Hepatic stellate cell (primary cell): ENCODE data around the gene GPC6.

ENCODE experiments used
- DNase-seq: peaks from one replicate; pipeline ENCODE4 v3.0.0; 2011; ENCODE audit warnings: low spot score

Gene GPC6

DNA sequence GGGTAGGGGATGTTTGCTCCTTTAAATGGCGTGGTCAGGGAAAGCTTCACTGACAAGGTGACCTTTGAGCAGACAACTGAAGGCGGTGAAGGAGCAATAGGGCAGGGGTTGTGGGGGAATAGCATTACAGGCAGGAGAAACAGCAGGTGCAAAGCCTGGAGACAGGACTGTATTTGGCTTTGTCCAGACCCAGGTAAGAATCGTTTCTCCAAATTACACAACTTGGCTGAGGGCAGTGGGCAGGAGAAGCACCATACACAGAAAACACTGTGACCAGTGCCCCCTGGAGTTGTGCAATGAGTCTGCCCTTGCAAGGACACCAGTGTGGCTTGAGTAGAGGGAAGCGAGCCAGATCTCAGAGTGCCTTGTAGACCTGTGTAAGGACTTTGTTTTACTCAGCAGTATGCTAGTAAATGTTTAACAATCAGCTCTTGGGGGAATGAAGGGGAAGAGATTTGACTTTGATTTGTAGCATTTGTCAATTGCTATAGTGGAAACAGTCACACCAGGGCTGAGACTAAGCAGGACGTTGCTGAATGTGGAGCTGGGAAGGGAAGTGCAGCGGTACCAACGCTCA is 892.8 kb downstream of the GPC6 start:
- no peak for DNase-seq

GRCh38 chr13:94120878-94121277 is 894.3 kb downstream of the GPC6 start:
- DNase-seq, result no peak

- DNase-seq, result peak; percentile 17
Measured at GRCh38 chr13:94121686-94122085, 895.1 kb downstream of the GPC6 start.

GRCh38 chr13:94122300-94122915 is 895.8 kb downstream of the GPC6 start:
- DNase-seq, result no peak

DNA sequence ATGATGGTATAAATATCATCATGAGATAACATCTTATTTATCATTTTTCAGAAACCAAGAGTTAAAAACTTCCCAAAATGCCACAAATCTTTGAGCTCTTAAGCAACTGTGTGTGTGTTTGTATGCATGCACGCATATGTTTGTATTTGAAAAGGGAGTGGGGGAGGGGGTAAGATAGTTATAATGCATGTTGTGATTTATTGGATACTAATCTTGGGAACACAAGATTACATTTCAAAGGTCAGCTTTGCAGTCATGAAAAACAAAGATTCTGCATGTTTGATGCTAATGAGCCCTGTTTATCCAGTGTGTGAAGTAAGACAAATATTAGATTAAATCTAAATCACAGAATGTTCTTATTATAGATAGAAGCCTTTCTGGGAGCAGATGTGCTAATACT is 897.0 kb downstream of the GPC6 start:
- no peak for DNase-seq

- DNase-seq, result no peak
Measured at GRCh38 chr13:94128430-94128829, 901.8 kb downstream of the GPC6 start.

DNA sequence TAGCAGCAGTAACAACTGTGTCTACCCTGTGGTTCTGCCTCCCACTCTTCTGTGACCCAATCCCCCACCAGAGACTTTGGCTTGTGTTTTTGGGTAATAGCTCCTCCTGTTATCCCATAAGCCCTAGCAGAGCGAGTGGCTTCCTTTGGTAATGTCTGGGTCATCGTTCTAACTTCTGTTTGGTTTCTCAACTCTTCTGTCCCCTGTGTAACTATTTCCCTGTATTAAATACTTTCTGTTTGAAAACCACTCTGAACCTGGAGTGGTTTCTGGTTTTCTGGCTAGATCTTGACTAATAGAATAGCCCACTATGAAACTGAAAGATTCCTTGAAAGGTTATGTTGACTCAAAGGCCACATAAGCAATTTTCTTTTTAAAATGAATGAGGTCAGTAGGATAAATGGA is 902.9 kb downstream of the GPC6 start:
- no peak for DNase-seq

- no peak for DNase-seq
Measured at GRCh38 chr13:94138831-94139230, 912.2 kb downstream of the GPC6 start.

DNA sequence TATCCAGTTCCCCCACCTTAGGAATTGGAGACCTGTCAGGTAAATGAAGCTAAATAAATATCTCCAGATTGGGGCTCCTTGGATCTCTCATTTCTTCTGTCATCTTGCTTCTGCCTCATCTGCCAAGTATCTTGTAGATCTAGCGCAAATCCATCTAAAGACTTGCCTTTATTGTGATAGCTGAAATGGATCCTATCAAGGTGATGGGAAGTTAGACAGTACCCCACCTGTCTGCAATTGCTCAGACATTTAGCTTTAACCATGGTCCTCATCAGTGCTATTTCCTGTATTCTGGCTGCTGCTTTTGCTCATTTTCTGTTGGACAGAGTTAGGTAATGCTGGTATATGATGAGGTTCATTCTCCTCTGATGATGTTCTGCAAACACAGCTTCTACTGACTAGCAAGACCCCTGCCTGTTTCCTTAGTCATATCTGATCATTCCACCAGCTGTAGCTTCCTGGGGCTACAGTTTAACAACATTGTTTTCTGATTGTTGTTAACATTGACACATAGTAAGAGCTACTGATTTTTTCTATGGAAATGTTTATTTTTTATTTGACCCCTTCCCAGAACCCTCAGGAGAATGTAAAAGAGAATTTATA is 912.9 kb downstream of the GPC6 start:
- DNase-seq, result no peak

DNA sequence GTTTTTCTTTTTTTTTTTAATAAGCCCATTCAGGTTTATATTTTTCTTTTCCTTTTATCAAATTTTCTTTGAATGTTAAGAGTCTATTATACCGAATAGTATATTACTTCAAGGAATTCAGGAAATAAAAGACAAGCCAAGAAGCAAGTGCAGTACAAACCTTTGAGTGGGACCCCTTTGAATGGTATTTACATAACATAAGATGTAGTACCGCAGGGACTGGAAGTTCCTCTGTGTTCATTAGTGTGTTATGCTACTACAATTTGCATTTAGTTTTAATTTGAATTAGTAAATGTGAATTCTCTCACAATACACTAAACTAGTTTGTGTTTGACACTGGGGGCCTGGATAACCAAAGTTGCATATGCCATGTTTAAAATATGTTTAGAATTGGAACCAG is 913.4 kb downstream of the GPC6 start:
- DNase-seq, result no peak

GRCh38 chr13:94140511-94140910 is 913.9 kb downstream of the GPC6 start:
- no peak for DNase-seq

DNA sequence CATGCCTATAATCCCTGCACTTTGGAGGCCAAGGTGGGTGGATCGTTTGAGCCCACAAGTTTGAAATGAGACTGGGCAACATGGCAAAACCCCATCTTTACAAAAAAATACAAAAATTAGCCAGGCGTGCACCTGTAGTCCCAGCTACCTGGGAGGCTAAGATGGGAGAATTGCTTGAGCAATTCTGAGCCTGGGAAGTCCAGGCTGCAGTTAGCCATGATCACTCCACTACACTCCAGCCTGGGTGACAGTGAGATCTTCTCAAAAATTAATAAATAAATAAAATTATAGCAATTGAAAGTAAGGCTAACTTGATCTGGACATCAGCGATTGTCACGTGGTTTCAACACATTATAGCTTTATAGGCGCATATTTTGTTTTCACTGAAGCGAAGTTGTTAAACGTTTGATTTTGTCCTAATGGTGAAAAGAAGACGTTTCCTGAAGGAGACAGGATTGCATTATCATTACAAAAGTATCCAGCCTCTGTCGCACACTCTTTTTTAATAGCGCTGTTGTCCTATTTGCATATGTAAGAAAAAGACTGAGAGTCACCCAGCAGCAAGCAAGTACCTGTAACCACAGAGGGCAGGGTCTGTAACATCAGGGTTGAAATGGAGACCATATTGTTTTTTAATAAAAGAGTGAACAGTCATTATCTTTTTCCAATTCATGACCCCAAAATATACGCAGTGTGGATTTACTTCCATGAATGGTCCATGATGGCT is 917.2 kb downstream of the GPC6 start:
- DNase-seq, result no peak

DNA sequence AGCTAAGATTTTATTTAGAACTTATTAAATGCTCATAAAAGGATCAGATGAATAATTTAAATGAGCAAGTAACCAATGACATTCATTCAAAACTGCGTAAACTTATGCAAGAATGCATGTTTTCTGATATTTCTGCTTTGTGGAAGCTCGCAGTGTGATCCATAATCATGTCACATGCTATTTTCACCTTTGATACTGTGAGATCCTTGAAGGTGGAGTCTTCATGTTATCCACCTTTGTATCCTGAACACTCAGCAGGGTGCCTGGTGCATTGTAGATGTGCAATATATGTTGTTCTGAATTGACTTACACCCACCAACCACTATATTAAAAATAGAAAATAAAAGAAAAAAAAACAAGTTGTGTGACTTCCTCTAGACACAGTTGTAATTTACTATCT is 919.4 kb downstream of the GPC6 start:
- DNase-seq, result no peak

- DNase-seq, result no peak
Measured at GRCh38 chr13:94153586-94153985, 927.0 kb downstream of the GPC6 start.

DNA sequence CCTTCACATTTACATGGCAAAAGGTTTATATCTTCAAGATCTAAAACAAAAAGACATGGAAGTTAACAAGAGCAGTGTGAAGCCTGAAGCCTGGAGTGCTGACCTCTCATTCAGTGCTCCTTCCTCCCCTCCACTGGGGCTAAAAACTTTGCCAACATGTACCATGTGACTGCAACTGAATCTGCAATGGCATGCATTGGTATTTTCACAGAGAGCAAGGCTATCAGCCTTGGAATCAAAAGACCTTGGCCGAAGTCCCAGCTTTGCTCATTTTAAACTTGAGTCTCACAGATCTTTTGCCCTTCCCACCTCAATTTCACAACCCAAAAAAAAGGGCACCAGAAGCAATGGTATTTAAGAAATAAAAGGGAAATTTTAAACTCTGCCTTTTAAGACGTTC is 927.8 kb downstream of the GPC6 start:
- DNase-seq, result no peak

GRCh38 chr13:94157705-94158218 is 931.2 kb downstream of the GPC6 start:
- DNase-seq, result no peak

GRCh38 chr13:94160875-94161274 is 934.3 kb downstream of the GPC6 start:
- DNase-seq, result no peak

DNA sequence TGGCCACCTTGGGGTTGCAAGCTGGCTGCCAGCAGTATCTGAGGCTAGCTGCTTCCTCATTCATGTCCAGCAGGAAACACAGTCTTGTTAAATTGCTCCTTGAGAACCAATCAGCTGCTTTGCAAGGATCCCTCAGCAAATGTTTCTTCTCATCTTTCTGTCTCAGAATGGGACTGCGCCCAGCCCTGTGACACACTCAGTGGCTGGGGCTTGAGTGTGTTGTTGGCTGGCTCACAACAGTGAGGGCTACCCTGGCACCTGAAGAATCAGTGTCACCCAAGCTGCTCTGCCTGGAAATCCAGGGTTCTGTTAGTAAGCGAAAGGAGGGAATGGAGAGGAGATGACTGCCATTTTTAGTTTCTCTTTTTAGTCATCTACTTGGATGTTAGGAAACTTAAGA is 935.7 kb downstream of the GPC6 start:
- DNase-seq, result no peak

DNA sequence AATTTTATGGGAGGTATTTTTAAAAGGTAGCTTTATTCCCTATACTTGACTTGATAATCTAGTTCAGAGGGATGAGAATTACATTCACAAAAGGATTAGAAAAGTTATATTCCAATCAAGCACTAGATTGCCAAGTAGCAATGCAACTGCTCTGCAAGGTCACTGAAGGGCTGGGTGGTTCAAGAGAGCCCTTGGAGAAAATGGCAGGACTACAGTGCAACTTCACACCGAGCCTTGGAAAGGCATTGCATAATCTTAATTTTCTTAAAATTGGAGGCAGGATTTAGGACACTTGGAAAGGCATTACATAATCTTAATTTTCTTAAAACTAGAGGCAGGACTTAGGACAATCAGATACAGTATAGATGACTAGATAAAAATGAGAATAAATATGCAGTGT is 936.9 kb downstream of the GPC6 start:
- no peak for DNase-seq

GRCh38 chr13:94168783-94169453 is 942.3 kb downstream of the GPC6 start:
- no peak for DNase-seq

GRCh38 chr13:94169454-94170144 is 943.0 kb downstream of the GPC6 start:
- no peak for DNase-seq

- no peak for DNase-seq
Measured at GRCh38 chr13:94170145-94170571, 943.6 kb downstream of the GPC6 start.
